IPS-15b (cell line): ENCODE data around the gene GPR108.
A peak's percentile ranks its signal among the peaks of the same experiment; 100 is the strongest.
"Not testable (repeated sequence)": the region's sequence is repeated elsewhere in the genome, so short reads cannot be mapped to it uniquely, and the experiment has no call there.

Source experiments
- H3K27me3 ChIP-seq: one replicate; pipeline ENCODE4 v1.6.1; 2013; ENCODE audit warnings: low read length; ENCODE audit not compliant: control insufficient read depth, insufficient read depth
- H3K36me3 ChIP-seq: one replicate; pipeline ENCODE4 v1.6.1; 2013; ENCODE audit warnings: low read length; ENCODE audit not compliant: control insufficient read depth, insufficient read depth
- H3K4me1 ChIP-seq: one replicate; pipeline ENCODE4 v1.6.1; 2013; ENCODE audit warnings: mild to moderate bottlenecking, low read length; ENCODE audit not compliant: control insufficient read depth, insufficient read depth
- H3K4me3 ChIP-seq: one replicate; pipeline ENCODE4 v1.5.1; 2013; ENCODE audit warnings: low read depth, low read length
- H3K9ac ChIP-seq: one replicate; pipeline ENCODE4 v1.6.1; 2013; ENCODE audit warnings: low read depth, mild to moderate bottlenecking, low read length
- H3K9me3 ChIP-seq: one replicate; pipeline ENCODE4 v1.6.1; 2013; ENCODE audit warnings: mild to moderate bottlenecking, low read length; ENCODE audit not compliant: control insufficient read depth, insufficient read depth

GPR108 gene

DNA sequence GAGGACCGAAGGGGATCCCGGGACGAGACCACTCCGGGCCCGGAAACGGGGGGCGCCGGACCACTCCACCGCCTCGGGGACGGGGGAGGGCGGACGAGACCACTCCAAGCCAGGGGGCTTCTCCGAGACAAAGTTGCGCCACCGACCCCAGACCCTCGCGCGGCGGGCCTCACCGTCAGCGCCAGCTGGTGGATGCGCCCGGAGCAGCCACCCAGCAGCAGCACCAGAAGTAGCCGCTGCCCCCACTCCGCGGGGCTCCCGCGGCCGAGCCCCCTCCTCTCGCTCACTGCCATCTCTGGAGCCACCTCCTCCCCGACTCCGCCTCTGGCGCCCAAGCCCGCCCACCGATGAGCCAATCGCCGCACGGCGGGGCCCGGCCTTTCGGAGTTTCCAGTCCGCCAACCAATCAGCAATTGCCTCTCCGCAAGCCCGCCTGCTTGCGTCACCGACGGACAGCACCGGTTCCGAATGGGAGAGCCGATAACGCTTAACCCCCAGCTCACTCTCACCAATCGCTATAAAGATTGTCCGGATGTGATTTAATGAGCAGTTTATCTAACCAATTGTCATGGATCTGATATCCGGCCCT is at the start of gene GPR108:
Gene GPR108, minus strand, starts transcription at position 297 of the 589 bp plus-strand sequence. Its CDS starts 4 bp downstream, at position 293.
- Histone ChIP-seq H3K9ac (peak within 1 kb of the TSS; percentile 87), H3K27me3 (no peaks in the 10 kb centered on the region), H3K9me3 (no peaks in the 10 kb centered on the region), H3K4me1 (peaks cover 9% of the 10 kb centered on the region), H3K36me3 (no peaks in the 10 kb centered on the region), H3K4me3 (peak within 1 kb of the TSS; percentile 87)

DNA sequence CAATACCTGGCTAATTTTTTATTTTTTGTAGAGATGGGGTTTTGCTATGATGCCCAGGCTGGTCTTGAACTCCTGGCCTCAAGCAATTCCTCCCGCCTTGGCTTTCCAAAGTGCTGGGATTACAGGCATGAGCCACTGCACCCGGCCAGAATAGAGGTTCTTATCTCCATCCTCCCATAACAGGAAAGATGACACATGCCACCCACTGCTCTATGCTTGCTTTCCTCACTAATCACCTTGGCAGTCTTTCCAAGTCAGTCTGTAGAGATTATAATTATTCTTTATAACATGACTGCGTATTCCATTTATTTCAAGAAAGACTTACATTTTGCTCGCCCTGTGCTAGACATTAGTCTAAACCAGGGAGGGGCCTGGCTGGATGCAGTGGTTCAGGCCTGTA is 41.8 kb upstream of the GPR108 start:
- no peaks in the 10 kb centered on the region for H3K9me3 ChIP-seq
- H3K4me1 ChIP-seq = no peaks in the 10 kb centered on the region
- no peak overlapping the region for H3K4me3 ChIP-seq
- no peak overlapping the region for H3K9ac ChIP-seq
- no peaks in the 10 kb centered on the region for H3K36me3 ChIP-seq
- no peaks in the 10 kb centered on the region for H3K27me3 ChIP-seq

- Histone ChIP-seq H3K36me3 (no peaks in the 10 kb centered on the region), H3K4me3 (no peak overlapping the region), H3K4me1 (no peaks in the 10 kb centered on the region), H3K27me3 (no peaks in the 10 kb centered on the region), H3K9ac (no peak overlapping the region), H3K9me3 (no peaks in the 10 kb centered on the region)
Observed at GRCh38 chr19:6778386-6778785, 41.0 kb upstream of the GPR108 start.

DNA sequence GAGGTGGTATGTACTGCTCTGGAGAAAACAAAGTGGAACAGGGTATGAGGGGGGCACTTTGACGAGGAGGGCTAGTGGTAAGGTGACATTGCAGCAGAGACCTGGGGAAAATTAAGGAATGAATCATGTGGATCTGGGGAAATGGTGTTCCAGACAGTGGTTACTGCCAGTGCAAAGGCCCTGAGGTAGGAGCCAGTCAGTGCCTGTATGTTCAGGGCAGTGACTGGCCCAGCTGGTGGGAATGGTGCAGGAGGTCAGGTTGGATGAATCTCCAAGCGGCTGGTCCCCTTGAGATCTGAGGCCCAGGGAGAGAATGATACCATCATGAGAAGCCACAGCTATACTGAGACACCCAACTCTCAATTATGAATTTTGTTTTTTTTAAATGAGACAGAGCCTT is 40.1 kb upstream of the GPR108 start:
- Histone ChIP-seq H3K36me3 (no peaks in the 10 kb centered on the region), H3K27me3 (no peaks in the 10 kb centered on the region), H3K9ac (no peak overlapping the region), H3K9me3 (no peaks in the 10 kb centered on the region), H3K4me1 (no peaks in the 10 kb centered on the region), H3K4me3 (no peak overlapping the region)

GRCh38 chr19:6776999-6777398 is 39.6 kb upstream of the GPR108 start:
- Histone ChIP-seq H3K9ac (no peak overlapping the region), H3K36me3 (no peaks in the 10 kb centered on the region), H3K4me1 (no peaks in the 10 kb centered on the region), H3K9me3 (no peaks in the 10 kb centered on the region), H3K4me3 (no peak overlapping the region), H3K27me3 (no peaks in the 10 kb centered on the region)

DNA sequence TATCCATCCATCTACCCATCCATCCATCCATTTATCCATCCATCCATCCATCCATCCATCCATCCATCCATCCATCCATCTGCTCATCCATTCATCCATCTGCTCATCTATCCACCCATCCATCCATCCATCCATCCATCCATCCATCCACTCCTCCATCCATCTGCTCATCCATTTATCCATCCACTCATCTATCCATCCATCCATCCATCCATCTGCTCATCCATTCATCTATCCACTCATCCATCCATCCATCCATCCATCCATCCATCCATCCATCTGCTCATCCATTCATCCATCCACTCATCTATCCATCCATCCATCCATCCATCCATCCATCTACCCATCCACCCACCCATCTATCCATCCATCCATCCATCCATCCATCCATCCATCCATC is 38.7 kb upstream of the GPR108 start:
- H3K4me3 ChIP-seq, H3K27me3 ChIP-seq, H3K36me3 ChIP-seq, H3K4me1 ChIP-seq, H3K9ac ChIP-seq, H3K9me3 ChIP-seq: not testable (repeated sequence)

- Histone ChIP-seq H3K36me3 (no peaks in the 10 kb centered on the region), H3K9ac (no peak overlapping the region), H3K27me3 (no peaks in the 10 kb centered on the region), H3K9me3 (no peaks in the 10 kb centered on the region), H3K4me1 (no peaks in the 10 kb centered on the region), H3K4me3 (no peak overlapping the region)
Observed at GRCh38 chr19:6774821-6775707, 37.7 kb upstream of the GPR108 start.

DNA sequence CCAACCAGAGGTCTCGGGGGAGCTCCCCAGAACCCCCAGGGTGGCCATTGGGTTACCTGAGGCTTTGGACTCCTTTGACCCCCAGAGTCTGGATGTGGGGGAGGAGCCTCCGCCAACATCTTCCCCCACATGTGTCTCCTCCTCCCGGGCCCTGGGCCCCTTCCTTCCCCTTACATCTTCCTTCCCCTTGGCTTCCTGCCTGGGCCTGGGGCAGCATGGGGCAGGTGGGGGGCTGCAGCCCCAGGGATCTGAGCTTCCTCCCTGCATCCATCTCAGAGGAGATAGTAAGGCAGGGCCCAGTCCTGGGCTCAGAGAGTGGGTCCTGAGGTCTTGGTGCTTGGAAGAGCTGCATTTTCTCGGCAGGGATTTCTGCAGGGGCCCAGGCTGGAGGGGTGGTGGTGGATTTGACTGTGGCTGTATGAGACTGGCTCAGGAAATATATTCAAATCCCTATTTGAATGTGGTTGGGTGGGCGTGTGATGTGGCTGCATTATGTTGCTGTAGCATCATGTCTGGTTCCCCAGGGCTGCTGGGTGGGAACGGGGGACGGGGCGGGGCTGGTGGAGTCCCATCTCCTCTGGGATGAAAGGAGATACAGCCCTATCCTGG is 36.0 kb upstream of the GPR108 start:
- H3K9ac ChIP-seq = peak overlapping the region; percentile 54
- peak overlapping the region; percentile 39 for H3K4me3 ChIP-seq

DNA sequence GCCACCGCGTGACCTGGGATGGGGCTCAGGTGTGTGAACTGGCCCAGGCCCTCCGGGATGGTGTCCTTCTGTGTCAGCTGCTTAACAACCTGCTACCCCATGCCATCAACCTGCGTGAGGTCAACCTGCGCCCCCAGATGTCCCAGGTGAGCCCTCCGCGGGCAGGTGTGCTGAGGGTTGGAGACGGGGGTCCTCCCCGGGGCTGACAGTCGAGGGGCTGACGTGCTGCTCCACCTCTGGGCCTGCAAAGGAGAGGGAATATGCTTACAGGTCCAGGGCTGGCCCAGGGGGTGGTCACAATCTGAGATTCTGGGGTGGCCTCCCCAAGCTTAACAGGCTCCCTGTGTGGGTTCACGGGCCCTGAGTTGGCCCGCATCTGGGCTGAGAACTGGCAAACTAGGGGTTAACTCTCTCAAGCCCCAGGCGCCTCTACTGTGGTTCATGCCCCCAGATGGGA is 35.5 kb upstream of the GPR108 start:
- peak overlapping the region; percentile 39 for H3K4me3 ChIP-seq
- peak overlapping the region; percentile 54 for H3K9ac ChIP-seq

More for the DNA sequence above, 36.0 kb upstream of the GPR108 start:
- Histone ChIP-seq H3K27me3 (no peaks in the 10 kb centered on the region), H3K36me3 (no peaks in the 10 kb centered on the region), H3K9me3 (no peaks in the 10 kb centered on the region), H3K4me1 (peaks cover 2% of the 10 kb centered on the region)

GRCh38 chr19:6772028-6772865 is 34.9 kb upstream of the GPR108 start, which contains the start of gene VAV1:
VAV1 (plus strand) TSS chr19:6772708; CDS start chr19:6772808, 100 bp downstream.
- Histone ChIP-seq H3K9ac (peak within 1 kb of the TSS; percentile 54), H3K36me3 (no peaks in the 10 kb centered on the region), H3K27me3 (no peaks in the 10 kb centered on the region), H3K4me1 (peaks cover 5% of the 10 kb centered on the region), H3K4me3 (peak within 1 kb of the TSS; percentile 39), H3K9me3 (no peaks in the 10 kb centered on the region)

More for the DNA sequence above, 35.5 kb upstream of the GPR108 start:
- H3K4me1 ChIP-seq = peaks cover 5% of the 10 kb centered on the region
- H3K27me3 ChIP-seq = no peaks in the 10 kb centered on the region
- H3K36me3 ChIP-seq = no peaks in the 10 kb centered on the region
- H3K9me3 ChIP-seq = no peaks in the 10 kb centered on the region

- H3K36me3 ChIP-seq, H3K4me3 ChIP-seq, H3K4me1 ChIP-seq, H3K9ac ChIP-seq, H3K27me3 ChIP-seq, H3K9me3 ChIP-seq: not testable (repeated sequence)
Observed at GRCh38 chr19:6771648-6772027, 34.3 kb upstream of the GPR108 start.
